Neural cell (in vitro differentiated cells): Measurements from ENCODE around the gene PRKG1. TPM values are rescaled to one million over a fixed set of nuclear protein-coding genes. Genes with fewer than 3 reads are reported as not detected.
"Not testable (repeated sequence)": the region's sequence is repeated elsewhere in the genome, so short reads cannot be mapped to it uniquely, and the experiment has no call there.

Source experiments
- H2AFZ ChIP-seq: fragments of 200-600, 300-800 bp; sonication (generic), shearing (Covaris generic); 2 replicates; pipeline ENCODE4 v1.6.0; 2014; ENCODE audit warnings: low read depth, mild to moderate bottlenecking, antibody characterized with exemption, low read length, moderate library complexity
- H3F3A ChIP-seq: fragments of 200-600 bp; shearing (Covaris generic); 2 replicates; pipeline ENCODE4 v1.6.1; 2016; ENCODE audit warnings: mild to moderate bottlenecking, moderate library complexity, mixed read lengths, antibody characterized with exemption, low read length; ENCODE audit not compliant: insufficient read depth, poor library complexity, severe bottlenecking
- H3K27ac ChIP-seq: fragments of 200-600, 300-800 bp; sonication (generic), shearing (Covaris generic); 2 replicates; pipeline ENCODE4 v1.5.1; 2014; ENCODE audit warnings: mild to moderate bottlenecking, low read length, moderate library complexity
- H3K27me3 ChIP-seq: fragments of 300-800, 200-600 bp; sonication (generic), shearing (Covaris generic); 2 replicates; pipeline ENCODE4 v1.6.0; 2014; ENCODE audit warnings: mild to moderate bottlenecking, low read depth, low read length, moderate library complexity; ENCODE audit not compliant: insufficient read depth
- H3K36me3 ChIP-seq: fragments of 300-800, 200-600 bp; sonication (generic), shearing (Covaris generic); 2 replicates; pipeline ENCODE4 v1.5.1; 2014; ENCODE audit warnings: mild to moderate bottlenecking, antibody characterized with exemption, low read length, moderate library complexity; ENCODE audit not compliant: insufficient read depth
- H3K4me2 ChIP-seq: fragments of 300-800, 200-600 bp; sonication (generic), shearing (Covaris generic); 2 replicates; pipeline ENCODE4 v1.6.0; 2014; ENCODE audit warnings: mild to moderate bottlenecking, low read length
- H3K4me3 ChIP-seq: fragments of 300-800, 200-600 bp; sonication (generic), shearing (Covaris generic); 2 replicates; pipeline ENCODE4 v1.5.1; 2014; ENCODE audit warnings: mild to moderate bottlenecking, low read length, moderate library complexity
- H3K79me2 ChIP-seq: fragments of 200-600 bp; shearing (Covaris generic); replicated peaks from 2 replicates; pipeline ENCODE4 v1.6.0; 2014; ENCODE audit warnings: mild to moderate bottlenecking, low read length, moderate library complexity; ENCODE audit not compliant: insufficient read depth
- H3K9ac ChIP-seq: fragments of 300-800, 200-600 bp; sonication (generic), shearing (Covaris generic); 2 replicates; pipeline ENCODE4 v1.6.1; 2016; ENCODE audit warnings: mild to moderate bottlenecking, low read length, mixed read lengths
- H3K9me2 ChIP-seq: fragments of 200-600 bp; shearing (Covaris generic); 2 replicates; pipeline ENCODE4 v1.6.1; 2016; ENCODE audit warnings: mild to moderate bottlenecking, low read length, mixed read lengths; ENCODE audit not compliant: insufficient read depth
- H3K9me3 ChIP-seq: fragments of 200-600, 300-800 bp; sonication (generic), shearing (Covaris generic); 2 replicates; pipeline ENCODE4 v1.6.1; 2016; ENCODE audit warnings: mild to moderate bottlenecking, mixed run types, low read length, moderate library complexity, mixed read lengths
- H4K20me1 ChIP-seq: fragments of 200-600 bp; shearing (Covaris generic); 2 replicates; pipeline ENCODE4 v1.6.1; 2016; ENCODE audit warnings: mild to moderate bottlenecking, mixed run types; ENCODE audit not compliant: insufficient read depth
- CTCF ChIP-seq: fragments of 450-650 bp; IDR thresholded peaks from 2 replicates; pipeline ENCODE4 v1.5.1; 2014; ENCODE audit warnings: antibody characterized with exemption, mild to moderate bottlenecking, moderate library complexity; ENCODE audit not compliant: poor library complexity, severe bottlenecking
- EP300 ChIP-seq: fragments of 450-650 bp; conservative IDR thresholded peaks from 2 replicates; pipeline ENCODE4 v1.6.1; 2014; ENCODE audit warnings: antibody characterized with exemption, mild to moderate bottlenecking, moderate library complexity; ENCODE audit not compliant: poor library complexity, severe bottlenecking
- EZH2 ChIP-seq: fragments of 200-600, 300-800 bp; shearing (Covaris generic), sonication (generic); IDR thresholded peaks from 2 replicates; pipeline ENCODE4 v1.6.1; 2014; ENCODE audit warnings: antibody characterized with exemption, low read length, borderline replicate concordance, mild to moderate bottlenecking; ENCODE audit not compliant: insufficient read depth, poor library complexity, severe bottlenecking
- MXI1 ChIP-seq: fragments of 450-650 bp; conservative IDR thresholded peaks from 2 replicates; pipeline ENCODE4 v1.6.1; 2014; ENCODE audit warnings: antibody characterized with exemption, mild to moderate bottlenecking; ENCODE audit not compliant: poor library complexity, severe bottlenecking
- POLR2AphosphoS5 ChIP-seq: IDR thresholded peaks from 2 replicates; pipeline ENCODE4 v1.6.1; 2012
- RAD21 ChIP-seq: fragments of 450-650 bp; conservative IDR thresholded peaks from 2 replicates; pipeline ENCODE4 v1.6.1; 2014; ENCODE audit warnings: antibody characterized with exemption, mild to moderate bottlenecking, moderate library complexity
- REST ChIP-seq: IDR thresholded peaks from 2 replicates; pipeline ENCODE4 v1.6.1; 2012; ENCODE audit warnings: borderline replicate concordance
- SMC3 ChIP-seq: fragments of 450-650 bp; conservative IDR thresholded peaks from 2 replicates; pipeline ENCODE4 v1.6.1; 2014; ENCODE audit warnings: antibody characterized with exemption, mild to moderate bottlenecking, moderate library complexity; ENCODE audit not compliant: poor library complexity
- TAF1 ChIP-seq: IDR thresholded peaks from 2 replicates; pipeline ENCODE4 v1.6.1; 2012; ENCODE audit warnings: low read depth
- polyA plus RNA-seq: library from polyadenylated mRNA; depleted of rRNA; stranded (reverse); fragments of >200 nt; gene quantifications from 2 replicates; pipeline ENCODE4 v1.2.3, GENCODE V29; 2014

The PRKG1 gene
- polyA plus RNA-seq, 1 donor from 2014 or later: 2.2 TPM

- H3K27me3 ChIP-seq: no peaks in the 10 kb centered on the region
- no peak overlapping the region for H3K4me3 ChIP-seq
- H3K36me3 ChIP-seq: no peaks in the 10 kb centered on the region
- no peak overlapping the region for H3K27ac ChIP-seq
- no peaks in the 10 kb centered on the region for H3K9me2 ChIP-seq
- no peak overlapping the region for H2AFZ ChIP-seq
- H3K4me2 ChIP-seq: no peak overlapping the region
- H3K9me3 ChIP-seq: no peaks in the 10 kb centered on the region
- H3F3A ChIP-seq: no peaks in the 10 kb centered on the region
- no peak overlapping the region for H3K9ac ChIP-seq
- TF ChIP-seq EP300 (no peak), RAD21 (no peak), EZH2 (no peak), MXI1 (no peak), TAF1 (no peak), CTCF (no peak), POLR2AphosphoS5 (no peak), REST (no peak), SMC3 (no peak)
- H3K79me2 ChIP-seq: no peaks in the 10 kb centered on the region
- no peaks in the 10 kb centered on the region for H4K20me1 ChIP-seq
Measured at GRCh38 chr10:52197098-52197497, 1122.8 kb downstream of the PRKG1 start.

GRCh38 chr10:52198540-52198939, 1124.3 kb downstream of the PRKG1 start:
- H3F3A ChIP-seq: no peaks in the 10 kb centered on the region
- no peaks in the 10 kb centered on the region for H4K20me1 ChIP-seq
- H3K9me2 ChIP-seq: no peaks in the 10 kb centered on the region
- H3K9ac ChIP-seq: no peak overlapping the region
- H2AFZ ChIP-seq: no peak overlapping the region
- no peak overlapping the region for H3K4me3 ChIP-seq
- TF ChIP-seq EP300 (no peak), SMC3 (no peak), TAF1 (no peak), POLR2AphosphoS5 (no peak), RAD21 (no peak), EZH2 (no peak), REST (no peak), CTCF (no peak), MXI1 (no peak)
- H3K79me2 ChIP-seq: no peaks in the 10 kb centered on the region
- no peak overlapping the region for H3K27ac ChIP-seq
- no peaks in the 10 kb centered on the region for H3K27me3 ChIP-seq
- H3K4me2 ChIP-seq: no peak overlapping the region
- H3K36me3 ChIP-seq: no peaks in the 10 kb centered on the region
- H3K9me3 ChIP-seq: no peaks in the 10 kb centered on the region

- H3K27ac ChIP-seq: not testable (repeated sequence)
Measured at GRCh38 chr10:52204906-52205305, 1130.6 kb downstream of the PRKG1 start.

More at GRCh38 chr10:52204906-52205305, 1130.6 kb downstream of the PRKG1 start:
- H2AFZ ChIP-seq, H3K4me2 ChIP-seq, H3K4me3 ChIP-seq, H3K9me2 ChIP-seq, H3K9me3 ChIP-seq, H4K20me1 ChIP-seq, H3K36me3 ChIP-seq, H3F3A ChIP-seq, H3K27me3 ChIP-seq, H3K79me2 ChIP-seq, H3K9ac ChIP-seq: not testable (repeated sequence)
